Nephron (organoid): Measurements from ENCODE around the gene AMH.
"Not testable (repeated sequence)": the region's sequence is repeated elsewhere in the genome, so short reads cannot be mapped to it uniquely, and the experiment has no call there.

Experiments
- H3K27ac Mint-ChIP-seq, 3 experiments: 2 replicates each; pipeline ENCODE4 v1.8.0; 2020; ENCODE audit warnings: mixed read lengths in 3 of 3, mild to moderate bottlenecking in 2 of 3, moderate library complexity in 1 of 3
- H3K27me3 Mint-ChIP-seq: 2 replicates; pipeline ENCODE4 v1.8.0; 2021; ENCODE audit warnings: low read depth, mild to moderate bottlenecking, moderate library complexity, mixed read lengths
- H3K36me3 Mint-ChIP-seq: 2 replicates; pipeline ENCODE4 v1.8.0; 2020; ENCODE audit warnings: low read depth, mixed read lengths
- H3K4me1 Mint-ChIP-seq: 2 replicates; pipeline ENCODE4 v1.8.0; 2020; ENCODE audit warnings: mixed read lengths
- H3K4me3 Mint-ChIP-seq, 3 experiments: 2 replicates each; pipeline ENCODE4 v1.8.0; 2020; ENCODE audit warnings: mild to moderate bottlenecking in 3 of 3, mixed read lengths in 3 of 3, moderate library complexity in 2 of 3
- H3K9me3 Mint-ChIP-seq: 2 replicates; pipeline ENCODE4 v1.8.0; 2020; ENCODE audit warnings: mixed read lengths
- CTCF ChIP-seq, 3 experiments: fragments of 200-600 bp; sonication (generic); IDR thresholded peaks; one replicate each; pipeline ENCODE4 v1.5.0; 2021; ENCODE audit warnings: antibody characterized with exemption in 3 of 3; ENCODE audit not compliant: unreplicated experiment in 3 of 3

The AMH gene

GRCh38 chr19:2276429-2276986, 27.4 kb downstream of the AMH start:
- Mint-ChIP-seq H3K9me3 (no peaks in the 10 kb centered on the region), H3K27me3 (peaks cover 5% of the 10 kb centered on the region), H3K4me3 (no peak overlapping the region), H3K27ac (no peak overlapping the region), H3K36me3 (peaks cover 24% of the 10 kb centered on the region), H3K4me1 (peaks cover 24% of the 10 kb centered on the region)
- no peak for TF ChIP-seq CTCF (IDR thresholded peaks at IDR 0.05; ENCODE audit: unreplicated experiment in 3 of 3)

- no peak for TF ChIP-seq CTCF (IDR thresholded peaks at IDR 0.05; ENCODE audit: unreplicated experiment in 3 of 3)
- Mint-ChIP-seq H3K4me1 (peaks cover 19% of the 10 kb centered on the region), H3K9me3 (no peaks in the 10 kb centered on the region), H3K36me3 (peaks cover 20% of the 10 kb centered on the region), H3K27me3 (peaks cover 11% of the 10 kb centered on the region), H3K27ac (peak overlapping the region in 1 of 3 experiments; percentile 36), H3K4me3 (peak overlapping the region in 1 of 3 experiments; percentile 20)
Measured at GRCh38 chr19:2277138-2277537, 28.0 kb downstream of the AMH start.

- no peaks in the 10 kb centered on the region for H3K9me3 Mint-ChIP-seq
- H3K27ac Mint-ChIP-seq: no peak overlapping the region
- peaks cover 15% of the 10 kb centered on the region for H3K36me3 Mint-ChIP-seq
- H3K4me3 Mint-ChIP-seq: no peak overlapping the region
- H3K4me1 Mint-ChIP-seq: peaks cover 12% of the 10 kb centered on the region
- peaks cover 23% of the 10 kb centered on the region for H3K27me3 Mint-ChIP-seq
- no peak for TF ChIP-seq CTCF (IDR thresholded peaks at IDR 0.05; ENCODE audit: unreplicated experiment in 3 of 3)
Measured at GRCh38 chr19:2278459-2279158, 29.5 kb downstream of the AMH start.

- Mint-ChIP-seq H3K9me3 (no peaks in the 10 kb centered on the region), H3K4me3 (no peak overlapping the region), H3K36me3 (peaks cover 3% of the 10 kb centered on the region), H3K27me3 (peaks cover 35% of the 10 kb centered on the region), H3K4me1 (no peaks in the 10 kb centered on the region), H3K27ac (no peak overlapping the region)
- TF ChIP-seq CTCF (IDR thresholded peaks at IDR 0.05; ENCODE audit: unreplicated experiment in 3 of 3): no peak
Measured at GRCh38 chr19:2280633-2281264, 31.6 kb downstream of the AMH start.

- H3K9me3 Mint-ChIP-seq, H3K4me3 Mint-ChIP-seq, H3K4me1 Mint-ChIP-seq, H3K27ac Mint-ChIP-seq, H3K36me3 Mint-ChIP-seq: not testable (repeated sequence)
- peaks cover 42% of the 10 kb centered on the region for H3K27me3 Mint-ChIP-seq
Measured at GRCh38 chr19:2281265-2282061, 32.3 kb downstream of the AMH start.
